Panc1 (cell line): ENCODE results near the gene KRT13. TPM values are rescaled to one million over a fixed set of nuclear protein-coding genes. Genes with fewer than 3 reads are reported as not detected.

ENCODE experiments used
- ATAC-seq: fragments of 200-7000 bp; cut with Tn5 transposase; 2 replicates; pipeline ENCODE4 v1.9.1; 2020; ENCODE audit warnings: mild to moderate bottlenecking, moderate library complexity
- BruUV-seq: library from RNA; stranded (reverse); fragments of 400-500 nt; replicated peaks from 2 replicates; lab custom pipeline; 2021; lab: Mats Ljungman, UMichigan
- CTCF ChIA-PET: fragments of 300-600 bp; sonication (Branson Sonifier 250); formaldehyde crosslinking; loops from one replicate; lab custom pipeline; 2022; ENCODE audit warnings: antibody characterized with exemption; lab: Charles Lee
- POLR2A ChIA-PET: fragments of 300-600 bp; sonication (Branson Sonifier 250); formaldehyde crosslinking; loops from one replicate; lab custom pipeline; 2022; ENCODE audit warnings: antibody characterized with exemption; lab: Charles Lee
- DNase-seq: peaks from one replicate; pipeline ENCODE4 v3.0.0-alpha.2; 2010; ENCODE audit warnings: low read depth, low spot score
- H3K27ac ChIP-seq: 2 replicates; pipeline ENCODE4 v1.5.1; 2011; ENCODE audit warnings: mild to moderate bottlenecking, low read length, inconsistent platforms
- H3K27me3 ChIP-seq: fragments of 200-500 bp; sonication (Bioruptor generic); 2 replicates; pipeline ENCODE4 v1.6.0; 2014; ENCODE audit warnings: low read length, inconsistent platforms; ENCODE audit not compliant: control insufficient read depth, insufficient read depth
- H3K36me3 ChIP-seq: fragments of 200-500 bp; sonication (Bioruptor generic); 2 replicates; pipeline ENCODE4 v1.5.1; 2014; ENCODE audit warnings: inconsistent platforms, mild to moderate bottlenecking, low read length, moderate library complexity; ENCODE audit not compliant: control insufficient read depth, insufficient read depth
- H3K4me1 ChIP-seq: 2 replicates; pipeline ENCODE4 v1.5.1; 2011; ENCODE audit warnings: inconsistent platforms, mild to moderate bottlenecking, low read length, moderate library complexity; ENCODE audit not compliant: control insufficient read depth, insufficient read depth
- H3K4me3 ChIP-seq, 2 experiments: 2 replicates each; pipeline ENCODE4 v1.5.1; 2011 to 2012; ENCODE audit warnings: low read depth in 2 of 2, low read length in 2 of 2, mild to moderate bottlenecking in 2 of 2, inconsistent platforms in 1 of 2, moderate library complexity in 1 of 2
- H3K9me3 ChIP-seq: fragments of 200-500 bp; sonication (Bioruptor generic); 2 replicates; pipeline ENCODE4 v1.5.1; 2014; ENCODE audit warnings: low read depth, mild to moderate bottlenecking, inconsistent platforms, low read length, moderate library complexity; ENCODE audit not compliant: control insufficient read depth, insufficient read depth
- POLR2AphosphoS5 ChIP-seq: IDR thresholded peaks from 2 replicates; pipeline ENCODE4 v1.6.1; 2012; ENCODE audit warnings: mild to moderate bottlenecking, low read depth, low read length, moderate library complexity
- SIN3A ChIP-seq: IDR thresholded peaks from 2 replicates; pipeline ENCODE4 v1.6.1; 2012; ENCODE audit warnings: low read depth, mild to moderate bottlenecking, low read length, moderate library complexity, borderline replicate concordance; ENCODE audit not compliant: insufficient read depth
- TCF7L2 ChIP-seq: IDR thresholded peaks from 2 replicates; pipeline ENCODE4 v1.6.1; 2011; ENCODE audit warnings: mild to moderate bottlenecking, low read depth, low read length, inconsistent platforms
- in situ Hi-C: cut with HindIII; loops from 2 replicates; pipeline ENCODE4 v1.10.0; 2016; ENCODE audit warnings: low sequenced_read_pairs, low pct_unique_long_range_greater_than_20kb
- intact Hi-C: fragments of 100-400 bp; cut with micrococcal nuclease; formaldehyde crosslinking; loops from one replicate; pipeline ENCODE4 v1.10.0; 2022; ENCODE audit not compliant: unreplicated experiment
- total RNA-seq: library from RNA; stranded (reverse); gene quantifications from one replicate; pipeline ENCODE4 v1.2.1, GENCODE V29; 2021; ENCODE audit not compliant: unreplicated experiment
- TF ChIP-seq, protein P1 (sequence below): fragments of 450-650 bp; IDR thresholded peaks from 2 replicates; pipeline ENCODE4 v1.5.1; 2017; ENCODE audit warnings: mild to moderate bottlenecking
- TF ChIP-seq, protein P2 (sequence below), 2 experiments: IDR thresholded peaks; 2 replicates each; pipeline ENCODE4 v1.6.1; 2011 to 2012; ENCODE audit warnings: low read depth in 2 of 2, control low read depth in 1 of 2, low read length in 1 of 2, mild to moderate bottlenecking in 1 of 2, moderate library complexity in 1 of 2; ENCODE audit not compliant: insufficient read depth in 1 of 2

Gene KRT13
- total RNA-seq, 1 experiment from 2014 or later, result 0.36 TPM

GRCh38 chr17:41521574-41522261 lies 16.3 kb upstream of the KRT13 start:
- H3K27ac ChIP-seq, result peak overlapping the region; percentile 96
- no peaks in the 10 kb centered on the region for H3K27me3 ChIP-seq
- ATAC-seq, result peak; percentile 63
- peak; percentile 74 for DNase-seq
- no TSS peak for BruUV-seq
- peaks cover 86% of the 10 kb centered on the region for H3K4me1 ChIP-seq
- in situ Hi-C loops, result no loop called here
- TF ChIP-seq, protein P1, sequence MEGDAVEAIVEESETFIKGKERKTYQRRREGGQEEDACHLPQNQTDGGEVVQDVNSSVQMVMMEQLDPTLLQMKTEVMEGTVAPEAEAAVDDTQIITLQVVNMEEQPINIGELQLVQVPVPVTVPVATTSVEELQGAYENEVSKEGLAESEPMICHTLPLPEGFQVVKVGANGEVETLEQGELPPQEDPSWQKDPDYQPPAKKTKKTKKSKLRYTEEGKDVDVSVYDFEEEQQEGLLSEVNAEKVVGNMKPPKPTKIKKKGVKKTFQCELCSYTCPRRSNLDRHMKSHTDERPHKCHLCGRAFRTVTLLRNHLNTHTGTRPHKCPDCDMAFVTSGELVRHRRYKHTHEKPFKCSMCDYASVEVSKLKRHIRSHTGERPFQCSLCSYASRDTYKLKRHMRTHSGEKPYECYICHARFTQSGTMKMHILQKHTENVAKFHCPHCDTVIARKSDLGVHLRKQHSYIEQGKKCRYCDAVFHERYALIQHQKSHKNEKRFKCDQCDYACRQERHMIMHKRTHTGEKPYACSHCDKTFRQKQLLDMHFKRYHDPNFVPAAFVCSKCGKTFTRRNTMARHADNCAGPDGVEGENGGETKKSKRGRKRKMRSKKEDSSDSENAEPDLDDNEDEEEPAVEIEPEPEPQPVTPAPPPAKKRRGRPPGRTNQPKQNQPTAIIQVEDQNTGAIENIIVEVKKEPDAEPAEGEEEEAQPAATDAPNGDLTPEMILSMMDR, result no peak
- TF ChIP-seq POLR2AphosphoS5, result peak; percentile 10; the same call in 1 of the 2 replicates
- no peaks in the 10 kb centered on the region for H3K9me3 ChIP-seq
- ChIA-PET POLR2A (interaction anchor here (0.7 to 1.1 kb wide), 3 partner anchors 8 to 27 kb away, joined by 3 to 4 read pairs (median 3); no protein-coding TSS in a partner anchor), CTCF (interaction anchor here (0.6 to 6.0 kb wide), 5 partner anchors 27 to 720 kb away, joined by 4 to 46 read pairs (median 7); no protein-coding TSS in a partner anchor)
- peaks cover 5% of the 10 kb centered on the region for H3K36me3 ChIP-seq
- intact Hi-C loops, result loop anchor here (10.0 kb wide), 1 partner anchor 617 kb away; no protein-coding TSS in a partner anchor
- peak overlapping the region in 1 of 2 experiments; percentile 9; a peak in 1 of 4 replicates for H3K4me3 ChIP-seq

- no peak for DNase-seq
- CTCF ChIA-PET, result interaction anchor here (0.6 to 6.0 kb wide), 5 partner anchors 28 to 719 kb away, joined by 3 to 46 read pairs (median 7); no protein-coding TSS in a partner anchor
- Histone ChIP-seq H3K4me1 (peaks cover 86% of the 10 kb centered on the region), H3K27ac (peak overlapping the region; percentile 96), H3K9me3 (no peaks in the 10 kb centered on the region), H3K27me3 (no peaks in the 10 kb centered on the region), H3K36me3 (peaks cover 3% of the 10 kb centered on the region; the same call in 1 of the 2 replicates), H3K4me3 (peak overlapping the region in 1 of 2 experiments; percentile 9; a peak in 1 of 4 replicates)
- in situ Hi-C loops (no loop called here), intact Hi-C loops (loop anchor here (10.0 kb wide), 1 partner anchor 616 kb away; no protein-coding TSS in a partner anchor)
- BruUV-seq, result no TSS peak
- ATAC-seq, result peak; percentile 20
- POLR2A ChIA-PET, result interaction anchor here (0.6 to 1.1 kb wide), 4 partner anchors 9 to 169 kb away, joined by 3 to 4 read pairs (median 3); no protein-coding TSS in a partner anchor
- TF ChIP-seq, protein P1, result no peak
- TF ChIP-seq, protein P2, sequence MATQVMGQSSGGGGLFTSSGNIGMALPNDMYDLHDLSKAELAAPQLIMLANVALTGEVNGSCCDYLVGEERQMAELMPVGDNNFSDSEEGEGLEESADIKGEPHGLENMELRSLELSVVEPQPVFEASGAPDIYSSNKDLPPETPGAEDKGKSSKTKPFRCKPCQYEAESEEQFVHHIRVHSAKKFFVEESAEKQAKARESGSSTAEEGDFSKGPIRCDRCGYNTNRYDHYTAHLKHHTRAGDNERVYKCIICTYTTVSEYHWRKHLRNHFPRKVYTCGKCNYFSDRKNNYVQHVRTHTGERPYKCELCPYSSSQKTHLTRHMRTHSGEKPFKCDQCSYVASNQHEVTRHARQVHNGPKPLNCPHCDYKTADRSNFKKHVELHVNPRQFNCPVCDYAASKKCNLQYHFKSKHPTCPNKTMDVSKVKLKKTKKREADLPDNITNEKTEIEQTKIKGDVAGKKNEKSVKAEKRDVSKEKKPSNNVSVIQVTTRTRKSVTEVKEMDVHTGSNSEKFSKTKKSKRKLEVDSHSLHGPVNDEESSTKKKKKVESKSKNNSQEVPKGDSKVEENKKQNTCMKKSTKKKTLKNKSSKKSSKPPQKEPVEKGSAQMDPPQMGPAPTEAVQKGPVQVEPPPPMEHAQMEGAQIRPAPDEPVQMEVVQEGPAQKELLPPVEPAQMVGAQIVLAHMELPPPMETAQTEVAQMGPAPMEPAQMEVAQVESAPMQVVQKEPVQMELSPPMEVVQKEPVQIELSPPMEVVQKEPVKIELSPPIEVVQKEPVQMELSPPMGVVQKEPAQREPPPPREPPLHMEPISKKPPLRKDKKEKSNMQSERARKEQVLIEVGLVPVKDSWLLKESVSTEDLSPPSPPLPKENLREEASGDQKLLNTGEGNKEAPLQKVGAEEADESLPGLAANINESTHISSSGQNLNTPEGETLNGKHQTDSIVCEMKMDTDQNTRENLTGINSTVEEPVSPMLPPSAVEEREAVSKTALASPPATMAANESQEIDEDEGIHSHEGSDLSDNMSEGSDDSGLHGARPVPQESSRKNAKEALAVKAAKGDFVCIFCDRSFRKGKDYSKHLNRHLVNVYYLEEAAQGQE (IDR thresholded peaks at IDR 0.05; ENCODE audit: insufficient read depth in 1 of 2, low read depth in 2 of 2, low read length in 1 of 2), result peak in 1 of 2 experiments; percentile 43; a peak in 1 of 4 replicates
- peak; percentile 48 for TF ChIP-seq POLR2AphosphoS5
- TF ChIP-seq TCF7L2, result no peak
- no peak for TF ChIP-seq SIN3A
Observed at GRCh38 chr17:41520821-41521521, 15.6 kb upstream of the KRT13 start.
